Measurements from ENCODE around the gene HCN2. TPM values are rescaled to one million over a fixed set of nuclear protein-coding genes. Genes with fewer than 3 reads are reported as not detected.
A peak's percentile ranks its signal among the peaks of the same experiment; 100 is the strongest.

HCN2 gene
- total and polyA plus RNA-seq, 9 of the 15 experiments (the other 6 are each of a cell fraction or from before 2014, with no cell fraction given) = 0.29 to 4.2 (median 0.82) TPM; not detected in 2

GRCh38 chr19:597406-598315, 8.0 kb downstream of the HCN2 start (continued):
- TF ChIP-seq FOXK1 (CRISPR knock-in tag; IDR thresholded peaks at IDR 0.05; ENCODE audit: borderline replicate concordance) (0 out of 2 replicates have a peak, but pooled peaks have one; percentile 49), DACH1 (IDR thresholded peaks at IDR 0.05; ENCODE audit: partially characterized antibody) (peak; percentile 93), MTA3 (IDR thresholded peaks at IDR 0.05; ENCODE audit: borderline replicate concordance) (peak; percentile 89), PCBP2 (IDR thresholded peaks at IDR 0.05; ENCODE audit: low read depth, low read length, poor library complexity, severe bottlenecking) (no peak), E2F3 (CRISPR knock-in tag; IDR thresholded peaks at IDR 0.05) (no peak), XRCC5 (IDR thresholded peaks at IDR 0.05; ENCODE audit: low read depth, low read length) (peak; percentile 50; the same call in 1 of the 2 replicates), LCOR (CRISPR knock-in tag; IDR thresholded peaks at IDR 0.05) (peak; percentile 79), ZBTB43 (CRISPR knock-in tag; IDR thresholded peaks at IDR 0.05) (no peak), TFE3 (CRISPR knock-in tag; IDR thresholded peaks at IDR 0.05) (no peak), CHD4 (IDR thresholded peaks at IDR 0.05; ENCODE audit: insufficient read depth, insufficient replicate concordance, low read depth, low read length, poor library complexity, severe bottlenecking) (peak; percentile 33)
- TF ChIP-seq, protein P1, sequence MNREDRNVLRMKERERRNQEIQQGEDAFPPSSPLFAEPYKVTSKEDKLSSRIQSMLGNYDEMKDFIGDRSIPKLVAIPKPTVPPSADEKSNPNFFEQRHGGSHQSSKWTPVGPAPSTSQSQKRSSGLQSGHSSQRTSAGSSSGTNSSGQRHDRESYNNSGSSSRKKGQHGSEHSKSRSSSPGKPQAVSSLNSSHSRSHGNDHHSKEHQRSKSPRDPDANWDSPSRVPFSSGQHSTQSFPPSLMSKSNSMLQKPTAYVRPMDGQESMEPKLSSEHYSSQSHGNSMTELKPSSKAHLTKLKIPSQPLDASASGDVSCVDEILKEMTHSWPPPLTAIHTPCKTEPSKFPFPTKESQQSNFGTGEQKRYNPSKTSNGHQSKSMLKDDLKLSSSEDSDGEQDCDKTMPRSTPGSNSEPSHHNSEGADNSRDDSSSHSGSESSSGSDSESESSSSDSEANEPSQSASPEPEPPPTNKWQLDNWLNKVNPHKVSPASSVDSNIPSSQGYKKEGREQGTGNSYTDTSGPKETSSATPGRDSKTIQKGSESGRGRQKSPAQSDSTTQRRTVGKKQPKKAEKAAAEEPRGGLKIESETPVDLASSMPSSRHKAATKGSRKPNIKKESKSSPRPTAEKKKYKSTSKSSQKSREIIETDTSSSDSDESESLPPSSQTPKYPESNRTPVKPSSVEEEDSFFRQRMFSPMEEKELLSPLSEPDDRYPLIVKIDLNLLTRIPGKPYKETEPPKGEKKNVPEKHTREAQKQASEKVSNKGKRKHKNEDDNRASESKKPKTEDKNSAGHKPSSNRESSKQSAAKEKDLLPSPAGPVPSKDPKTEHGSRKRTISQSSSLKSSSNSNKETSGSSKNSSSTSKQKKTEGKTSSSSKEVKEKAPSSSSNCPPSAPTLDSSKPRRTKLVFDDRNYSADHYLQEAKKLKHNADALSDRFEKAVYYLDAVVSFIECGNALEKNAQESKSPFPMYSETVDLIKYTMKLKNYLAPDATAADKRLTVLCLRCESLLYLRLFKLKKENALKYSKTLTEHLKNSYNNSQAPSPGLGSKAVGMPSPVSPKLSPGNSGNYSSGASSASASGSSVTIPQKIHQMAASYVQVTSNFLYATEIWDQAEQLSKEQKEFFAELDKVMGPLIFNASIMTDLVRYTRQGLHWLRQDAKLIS (CRISPR knock-in tag; IDR thresholded peaks at IDR 0.05) = 0 out of 2 replicates have a peak, but pooled peaks have one; percentile 77
